GM18517 (cell line): ENCODE results near the gene RAB40B.

ENCODE experiments used
- ATAC-seq: cut with Tn5 transposase; IDR thresholded peaks from one replicate; pipeline ENCODE4 v1.9.1; 2021; ENCODE audit warnings: mild to moderate bottlenecking, moderate library complexity; ENCODE audit not compliant: unreplicated experiment

The RAB40B gene

DNA sequence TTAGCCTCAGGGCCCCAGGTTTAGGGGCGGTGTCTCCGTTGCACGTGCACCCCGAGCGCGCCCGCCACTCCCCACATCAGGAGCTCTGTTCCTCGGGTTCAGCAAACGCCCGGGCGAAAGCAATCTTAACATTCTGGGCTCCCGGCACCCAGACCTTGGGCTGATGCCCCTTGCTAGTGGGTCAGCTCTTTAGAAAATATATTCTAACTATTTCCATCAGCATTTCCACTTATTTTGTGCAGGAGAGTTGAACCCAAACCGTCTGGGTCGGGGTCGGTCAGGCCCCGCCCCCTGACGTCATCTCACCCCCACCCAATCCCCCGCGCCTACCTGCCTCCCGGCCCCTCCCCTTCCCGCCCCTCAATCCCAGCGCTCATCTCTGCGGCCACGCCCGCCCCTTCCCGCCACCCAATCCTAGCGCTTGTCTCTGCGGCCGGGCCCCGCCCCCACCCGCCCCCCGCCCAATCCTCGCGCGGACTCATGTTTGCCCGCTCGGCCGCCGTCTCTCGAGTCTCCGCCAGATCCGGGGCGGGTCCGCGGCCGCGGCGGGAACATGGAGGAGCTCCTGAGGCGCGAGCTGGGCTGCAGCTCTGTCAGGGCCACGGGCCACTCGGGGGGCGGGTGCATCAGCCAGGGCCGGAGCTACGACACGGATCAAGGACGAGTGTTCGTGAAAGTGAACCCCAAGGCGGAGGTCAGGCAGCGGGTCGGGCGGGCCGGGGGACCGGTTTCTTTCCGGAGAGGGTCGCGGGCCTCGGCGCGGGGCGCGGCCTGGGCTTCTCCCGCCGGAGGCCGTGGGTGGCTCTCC lies 17.9 kb upstream of the RAB40B start, which contains the start of gene FN3KRP:
TSS of gene FN3KRP (plus strand) at position 504 of the 808 bp plus-strand sequence. CDS start at position 554, 50 bp downstream.
- ATAC-seq = no peak

GRCh38 chr17:82713071-82713723 lies 14.7 kb upstream of the RAB40B start:
- ATAC-seq = no peak

- ATAC-seq = no peak
These were observed 12.2 kb upstream of the RAB40B start for GRCh38 chr17:82710499-82711232.

GRCh38 chr17:82709676-82710498 lies 11.4 kb upstream of the RAB40B start:
- no peak for ATAC-seq

- no peak for ATAC-seq
These were observed 10.7 kb upstream of the RAB40B start for GRCh38 chr17:82709024-82709675.

DNA sequence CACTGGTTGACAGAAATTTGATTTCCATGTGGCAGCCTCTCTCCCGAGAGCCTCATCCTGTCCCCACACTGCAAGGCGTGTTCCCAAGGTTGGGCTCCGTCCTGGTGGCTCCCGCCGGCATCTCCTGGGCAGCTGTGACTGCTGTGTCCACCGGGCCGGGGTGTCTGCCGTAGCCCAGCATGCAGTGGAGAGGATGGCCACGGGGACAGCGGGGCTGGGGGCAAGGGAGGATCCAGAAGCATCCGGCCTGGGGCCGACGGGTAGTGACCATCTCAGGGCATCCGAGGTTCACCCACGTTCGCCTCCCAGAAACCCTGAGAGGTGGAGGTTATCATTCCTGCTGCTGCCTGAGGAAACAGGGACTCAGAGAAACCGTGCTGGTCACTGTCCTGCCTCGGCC lies 7.3 kb upstream of the RAB40B start:
- ATAC-seq = no peak

DNA sequence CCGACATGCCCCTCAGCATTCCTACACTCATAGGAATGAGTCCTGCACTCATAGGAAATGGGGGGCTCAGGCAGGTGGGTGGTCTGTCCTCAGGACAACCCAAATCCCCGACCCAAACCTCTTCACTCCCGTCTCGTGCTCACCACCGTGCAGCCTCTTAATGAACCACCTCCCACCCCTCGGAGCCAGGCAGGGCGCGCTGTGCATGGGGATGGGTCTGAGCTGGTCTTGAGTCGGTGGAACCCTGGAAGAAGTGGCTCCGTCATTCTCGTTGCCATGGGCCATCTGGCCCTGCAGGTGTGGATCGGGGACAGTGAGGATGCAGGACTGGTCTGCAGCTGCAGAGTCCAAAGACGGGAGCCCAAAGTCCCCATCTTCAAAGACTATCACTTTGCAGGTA lies 6.4 kb upstream of the RAB40B start:
- no peak for ATAC-seq

GRCh38 chr17:82703935-82704865 lies 5.7 kb upstream of the RAB40B start:
- ATAC-seq = no peak

DNA sequence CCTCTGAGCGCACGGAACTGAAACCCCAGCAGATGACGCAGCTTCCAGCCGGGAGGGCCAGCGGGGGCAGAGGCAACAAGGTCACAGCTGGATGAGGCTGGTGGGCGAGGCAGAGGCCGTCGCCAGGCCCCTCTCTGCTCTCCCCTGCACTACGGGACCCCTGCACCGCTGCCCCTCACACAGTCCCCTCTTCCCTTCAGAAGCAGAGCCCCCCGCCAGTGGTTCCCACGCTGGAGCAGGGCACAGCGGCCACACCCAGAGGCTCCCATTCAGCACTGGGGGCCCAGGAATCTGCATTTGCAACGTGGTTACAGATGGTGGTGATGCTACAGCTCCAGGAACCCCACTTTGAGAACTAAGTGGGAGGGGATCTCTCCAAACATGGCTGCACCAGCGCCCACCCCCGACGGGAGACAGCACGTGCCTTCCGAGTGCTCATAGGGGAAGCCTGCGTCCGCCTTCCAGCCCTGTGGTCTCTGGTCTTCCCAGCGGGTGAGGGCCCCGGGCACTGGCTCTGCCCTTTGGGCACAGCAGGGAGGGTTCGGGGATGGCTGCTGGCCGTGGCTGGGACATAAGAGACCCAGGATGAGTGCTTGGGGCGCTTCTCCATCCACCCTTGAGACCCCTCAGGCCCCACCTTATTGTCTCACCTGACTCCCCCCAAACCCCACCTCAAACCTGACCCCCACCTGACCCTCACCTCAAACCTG lies 4.7 kb upstream of the RAB40B start:
- no peak for ATAC-seq

DNA sequence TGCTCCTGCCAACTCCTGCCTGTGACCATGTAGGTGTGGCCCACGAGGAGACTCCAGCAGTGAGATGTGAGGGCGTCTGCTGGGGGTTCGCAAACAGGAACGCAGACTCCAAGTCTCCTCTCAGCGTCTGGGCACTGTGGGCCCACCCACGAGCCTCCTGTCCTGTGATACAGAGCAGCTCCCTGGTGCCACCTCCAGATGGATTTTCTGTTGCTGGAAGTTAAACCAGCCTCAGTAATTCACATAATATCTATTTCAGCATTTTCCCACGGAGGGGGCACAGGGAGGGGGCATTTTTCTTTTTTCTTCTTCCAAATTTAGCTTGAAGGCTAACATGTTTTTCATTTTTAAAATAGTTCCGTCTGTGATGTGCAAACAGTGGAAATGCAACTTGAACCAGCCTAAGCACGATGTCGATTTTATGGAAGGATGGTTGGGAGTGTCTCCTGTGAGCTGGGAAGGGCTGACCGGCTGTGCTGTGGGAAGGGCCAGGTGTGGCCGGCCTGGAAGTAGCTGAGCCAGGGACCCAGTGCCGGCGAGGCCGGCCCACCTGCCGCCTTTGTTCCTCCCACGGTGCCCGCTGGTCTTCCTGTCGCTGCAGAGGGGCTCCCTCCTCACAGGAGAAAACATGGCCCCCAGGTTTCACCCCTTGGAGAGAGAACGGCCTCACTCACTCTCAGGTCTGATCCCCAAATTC lies 3.9 kb upstream of the RAB40B start:
- no peak for ATAC-seq

DNA sequence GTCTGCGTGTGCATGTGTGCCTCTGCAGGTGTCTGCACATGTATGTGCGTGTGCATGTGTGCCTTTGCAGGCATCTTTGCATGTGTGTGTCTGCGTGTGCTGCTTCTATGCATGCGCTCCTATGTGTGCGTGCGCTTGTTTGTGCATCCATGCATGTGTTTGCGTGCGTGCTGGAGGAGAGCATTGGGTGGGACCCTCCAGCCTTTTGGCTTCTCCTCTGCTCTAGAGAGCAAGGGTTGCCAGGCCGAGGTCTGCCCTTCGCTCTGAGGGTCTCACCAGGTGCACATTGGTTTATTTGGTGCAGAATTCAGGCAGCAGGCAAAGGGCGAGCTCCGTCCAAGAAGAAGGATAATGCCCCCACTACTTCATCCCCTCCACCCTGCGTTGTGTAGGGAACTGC lies 1.1 kb upstream of the RAB40B start:
- ATAC-seq = no peak

DNA sequence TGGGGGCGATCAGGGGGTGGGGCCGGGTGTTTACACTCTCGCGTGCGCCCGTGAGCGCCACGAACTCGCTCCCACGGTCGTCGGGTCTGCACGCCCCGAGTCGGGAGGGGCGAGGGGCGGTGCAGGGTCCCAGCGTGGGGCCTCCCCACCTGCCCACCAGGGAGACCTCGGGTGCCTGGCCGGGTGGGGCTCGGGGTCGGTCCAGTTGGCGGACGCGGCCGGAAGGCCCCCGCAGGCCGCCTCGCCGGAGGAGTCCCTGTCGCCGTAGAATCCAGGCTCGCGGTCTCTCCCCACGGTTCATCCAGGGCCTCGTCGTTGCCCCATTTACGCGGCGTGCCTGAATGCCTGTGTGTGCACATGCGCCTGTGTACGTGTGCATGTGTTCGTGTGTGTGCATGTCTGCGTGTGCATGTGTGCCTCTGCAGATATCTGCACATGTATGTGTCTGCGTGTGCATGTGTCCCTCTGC lies 510 bp upstream of the RAB40B start:
- ATAC-seq = peak; percentile 17

- ATAC-seq = no peak
These were observed 762 bp downstream of the RAB40B start for GRCh38 chr17:82697808-82698064.

DNA sequence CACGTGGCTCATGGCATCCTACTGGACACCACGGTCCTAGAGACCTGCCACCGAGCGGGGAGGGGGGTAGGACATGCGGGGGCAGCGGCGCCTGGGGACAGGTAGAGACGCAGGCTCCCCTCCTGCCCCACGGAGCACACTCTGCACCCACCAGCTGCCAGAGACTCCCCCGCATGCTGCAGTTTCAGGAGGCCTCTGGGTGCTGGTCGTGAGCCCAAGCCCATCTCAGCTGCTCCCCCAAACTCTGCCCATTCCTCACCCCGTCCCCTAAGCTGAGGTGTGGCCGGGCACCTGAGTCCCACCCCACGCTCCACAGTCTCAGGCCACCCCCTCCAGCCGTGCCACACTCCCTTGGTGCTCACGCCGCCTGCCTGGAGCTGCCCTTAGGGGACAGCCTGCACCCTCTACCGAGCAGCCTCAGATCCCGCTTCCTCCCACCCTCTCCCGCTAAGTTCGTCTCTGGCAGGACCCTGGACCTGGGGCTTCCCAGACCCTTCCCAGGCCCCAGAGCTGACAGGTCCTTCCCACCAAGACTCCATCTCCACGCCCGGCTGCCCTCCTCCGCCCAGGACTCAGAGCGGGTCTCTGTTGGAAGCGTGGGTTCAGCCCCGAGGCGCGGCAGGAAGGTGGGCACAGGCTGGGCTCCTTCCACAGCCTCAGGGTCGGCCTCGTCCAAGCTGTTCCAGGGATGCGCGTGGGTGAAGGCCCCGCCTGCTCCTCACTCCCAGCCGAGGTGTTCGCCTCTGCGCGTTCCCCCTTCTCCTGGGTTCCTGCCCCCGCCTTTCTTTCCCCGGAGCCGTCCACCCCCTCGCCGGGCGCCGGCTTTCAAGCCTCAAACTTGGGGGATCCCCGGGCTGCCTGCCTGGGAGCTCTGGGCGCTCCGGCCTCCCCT lies 1.3 kb downstream of the RAB40B start:
- no peak for ATAC-seq

DNA sequence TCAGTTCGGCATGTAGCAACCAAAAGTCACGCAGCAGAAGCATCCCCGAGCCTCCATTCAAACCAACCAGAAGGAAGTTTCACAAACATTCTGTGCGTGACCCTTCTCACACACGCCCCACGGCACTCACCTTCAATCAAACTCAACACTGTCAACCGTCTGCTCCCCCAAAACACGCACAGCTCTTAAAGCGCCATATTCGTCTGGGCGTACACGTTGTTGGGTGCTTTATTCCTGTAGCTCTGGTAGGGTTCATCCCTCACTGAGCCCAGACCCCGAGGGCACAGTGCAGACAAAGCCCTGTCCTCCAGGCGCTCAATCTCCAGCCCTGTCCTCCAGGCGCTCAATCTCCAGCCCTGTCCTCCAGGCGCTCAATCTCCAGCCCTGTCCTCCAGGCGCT lies 2.2 kb downstream of the RAB40B start:
- ATAC-seq = no peak

DNA sequence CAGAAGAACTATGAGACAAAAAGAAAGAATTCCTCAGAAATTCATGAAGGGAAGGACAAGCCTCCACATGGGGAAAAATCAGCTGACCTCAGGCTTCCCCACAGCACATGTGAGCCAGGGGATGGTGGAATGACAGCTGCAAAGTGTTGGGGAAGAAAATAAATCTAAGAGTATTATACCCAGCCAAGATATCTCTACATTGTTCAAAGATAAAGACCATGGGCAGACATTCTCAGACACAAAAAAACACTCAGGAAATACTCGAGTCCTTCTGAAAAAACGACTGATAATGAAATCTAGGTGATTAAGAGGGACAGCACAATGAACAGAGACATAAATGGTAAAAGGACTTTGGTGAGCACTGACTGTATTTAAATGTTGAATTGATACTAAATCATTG lies 3.9 kb downstream of the RAB40B start:
- ATAC-seq = no peak

- no peak for ATAC-seq
These were observed 5.2 kb downstream of the RAB40B start for GRCh38 chr17:82693168-82693867.
